ENCODE data around the gene TIAM1.

TIAM1 gene

GRCh38 chr21:31343680-31344480, at the start of gene TIAM1:
TSS of gene TIAM1 (minus strand) at chr21:31344261. CDS start at chr21:31266972, 77,289 bp downstream.
- no peak for TF ChIP-seq CTCF (IDR thresholded peaks at IDR 0.05)

GRCh38 chr21:31387560-31388186, 43.6 kb upstream of the TIAM1 start:
- TF ChIP-seq CTCF (IDR thresholded peaks at IDR 0.05), result no peak

- TF ChIP-seq CTCF (IDR thresholded peaks at IDR 0.05), result no peak
Measured at GRCh38 chr21:31386006-31386405, 41.9 kb upstream of the TIAM1 start.

- TF ChIP-seq CTCF (IDR thresholded peaks at IDR 0.05), result no peak
Measured at GRCh38 chr21:31383770-31384169, 39.7 kb upstream of the TIAM1 start.

GRCh38 chr21:31382060-31382459, 38.0 kb upstream of the TIAM1 start:
- TF ChIP-seq CTCF (IDR thresholded peaks at IDR 0.05), result no peak

GRCh38 chr21:31376301-31376700, 32.2 kb upstream of the TIAM1 start:
- no peak for TF ChIP-seq CTCF (IDR thresholded peaks at IDR 0.05)

- no peak for TF ChIP-seq CTCF (IDR thresholded peaks at IDR 0.05)
Measured at GRCh38 chr21:31374395-31374794, 30.3 kb upstream of the TIAM1 start.

All from LNCAP (cell line).